DND-41 (cell line): ENCODE data around the gene ATXN7L1.
A peak's percentile ranks its signal among the peaks of the same experiment; 100 is the strongest.

Experiments
- ATAC-seq: fragments of 200-7000 bp; cut with Tn5 transposase; 3 replicates; pipeline ENCODE4 v1.9.1; 2021; ENCODE audit warnings: low read depth; ENCODE audit not compliant: insufficient read depth
- DNase-seq: peaks from one replicate; pipeline ENCODE4 v3.0.0-alpha.2; 2020
- H2AFZ ChIP-seq: 2 replicates; pipeline ENCODE4 v1.6.0; 2012; ENCODE audit warnings: low read depth, low read length
- H3K27ac ChIP-seq: 2 replicates; pipeline ENCODE4 v1.5.1; 2012; ENCODE audit warnings: low read length, inconsistent platforms
- H3K27me3 ChIP-seq: fragments of 200-600 bp; sonication (generic); 2 replicates; pipeline ENCODE4 v1.6.0; 2012; ENCODE audit warnings: low read length, mild to moderate bottlenecking, inconsistent platforms; ENCODE audit not compliant: insufficient read depth, poor library complexity
- H3K36me3 ChIP-seq: 2 replicates; pipeline ENCODE4 v1.5.1; 2012; ENCODE audit warnings: low read length, inconsistent platforms; ENCODE audit not compliant: insufficient read depth
- H3K4me1 ChIP-seq: 2 replicates; pipeline ENCODE4 v1.5.1; 2012; ENCODE audit warnings: mild to moderate bottlenecking, low read length; ENCODE audit not compliant: insufficient read depth
- H3K4me2 ChIP-seq: 2 replicates; pipeline ENCODE4 v1.6.0; 2012; ENCODE audit warnings: mild to moderate bottlenecking, moderate library complexity, low read length, inconsistent platforms; ENCODE audit not compliant: insufficient read depth
- H3K4me3 ChIP-seq, 2 experiments: fragments of 200-600 bp in 1 of 2; shearing (Covaris generic) in 1 of 2; 2 replicates each; pipeline ENCODE4 v1.5.1; 2012 to 2016; ENCODE audit warnings: inconsistent platforms in 2 of 2, low read length in 2 of 2, mild to moderate bottlenecking in 2 of 2, low read depth in 1 of 2, moderate library complexity in 1 of 2
- H3K79me2 ChIP-seq: 2 replicates; pipeline ENCODE4 v1.6.0; 2012; ENCODE audit warnings: low read length, inconsistent platforms; ENCODE audit not compliant: insufficient read depth
- H3K9ac ChIP-seq: 2 replicates; pipeline ENCODE4 v1.6.0; 2012; ENCODE audit warnings: low read depth, mild to moderate bottlenecking, inconsistent platforms, low read length, moderate library complexity
- H3K9me3 ChIP-seq: 2 replicates; pipeline ENCODE4 v1.5.1; 2012; ENCODE audit warnings: low read length, moderate library complexity, mild to moderate bottlenecking, inconsistent platforms; ENCODE audit not compliant: insufficient read depth, severe bottlenecking
- H4K20me1 ChIP-seq: 2 replicates; pipeline ENCODE4 v1.6.0; 2012; ENCODE audit warnings: low read length; ENCODE audit not compliant: insufficient read depth
- CTCF ChIP-seq: IDR thresholded peaks from 2 replicates; pipeline ENCODE4 v1.5.1; 2012; ENCODE audit warnings: borderline replicate concordance, low read length, moderate library complexity, mild to moderate bottlenecking; ENCODE audit not compliant: poor library complexity, severe bottlenecking; ENCODE audit errors: extremely low read depth
- EZH2 ChIP-seq: IDR thresholded peaks from 3 replicates; pipeline ENCODE4 v1.6.1; 2012; ENCODE audit warnings: borderline replicate concordance, low read depth, mild to moderate bottlenecking, moderate library complexity, low read length, inconsistent platforms; ENCODE audit not compliant: severe bottlenecking

The ATXN7L1 gene

GRCh38 chr7:105589356-105590077, 286.9 kb downstream of the ATXN7L1 start:
- TF ChIP-seq CTCF: peak; percentile 93
- no peak for TF ChIP-seq EZH2
- DNase-seq (peak; percentile 74), ATAC-seq (peak; percentile 98)
- Histone ChIP-seq H3K27ac (no peak overlapping the region), H3K79me2 (no peaks in the 10 kb centered on the region), H3K4me3 (no peak overlapping the region), H3K4me2 (no peak overlapping the region), H4K20me1 (no peaks in the 10 kb centered on the region), H3K9ac (no peak overlapping the region), H3K9me3 (no peaks in the 10 kb centered on the region), H3K36me3 (no peaks in the 10 kb centered on the region), H3K27me3 (no peaks in the 10 kb centered on the region), H3K4me1 (peaks cover 14% of the 10 kb centered on the region), H2AFZ (peak overlapping the region; percentile 17; the same call in 1 of the 2 replicates)

- H3K9me3 ChIP-seq: no peaks in the 10 kb centered on the region
- H3K79me2 ChIP-seq: no peaks in the 10 kb centered on the region
- H3K4me2 ChIP-seq: no peak overlapping the region
- H3K36me3 ChIP-seq: no peaks in the 10 kb centered on the region
- no peak overlapping the region for H3K4me3 ChIP-seq
- DNase-seq (peak; percentile 12), ATAC-seq (peak; percentile 34; the same call in 1 of the 3 replicates)
- H2AFZ ChIP-seq: no peak overlapping the region
- no peaks in the 10 kb centered on the region for H3K27me3 ChIP-seq
- peak overlapping the region; percentile 22; the same call in 1 of the 2 replicates for H3K27ac ChIP-seq
- H3K4me1 ChIP-seq: peaks cover 14% of the 10 kb centered on the region
- H3K9ac ChIP-seq: no peak overlapping the region
- no peaks in the 10 kb centered on the region for H4K20me1 ChIP-seq
- TF ChIP-seq EZH2 (no peak), CTCF (no peak)
Observed at GRCh38 chr7:105587909-105588635, 288.3 kb downstream of the ATXN7L1 start.

GRCh38 chr7:105585850-105586500, 290.4 kb downstream of the ATXN7L1 start:
- DNase-seq (no peak), ATAC-seq (0 out of 3 replicates have a peak, but pooled peaks have one; percentile 31)
- Histone ChIP-seq H4K20me1 (no peaks in the 10 kb centered on the region), H3K27ac (no peak overlapping the region), H3K4me3 (no peak overlapping the region), H3K9me3 (no peaks in the 10 kb centered on the region), H3K27me3 (no peaks in the 10 kb centered on the region), H2AFZ (no peak overlapping the region), H3K4me1 (peaks cover 14% of the 10 kb centered on the region), H3K4me2 (no peak overlapping the region), H3K36me3 (no peaks in the 10 kb centered on the region), H3K79me2 (no peaks in the 10 kb centered on the region), H3K9ac (no peak overlapping the region)
- TF ChIP-seq EZH2: no peak
- TF ChIP-seq CTCF: peak; percentile 19
